A673 (cell line): Measurements from ENCODE around the gene ATF1. TPM values are rescaled to one million over a fixed set of nuclear protein-coding genes. Genes with fewer than 3 reads are reported as not detected.

Experiments
- BruUV-seq: library from RNA; stranded (reverse); fragments of 400-500 nt; replicated peaks from 2 replicates; lab custom pipeline; 2021; lab: Mats Ljungman, UMichigan
- CTCF ChIA-PET: fragments of 300-600 bp; sonication (Branson Sonifier 250); formaldehyde crosslinking; loops from one replicate; lab custom pipeline; 2022; ENCODE audit warnings: antibody characterized with exemption; lab: Charles Lee
- POLR2A ChIA-PET: fragments of 300-600 bp; sonication (Branson Sonifier 250); formaldehyde crosslinking; loops from one replicate; lab custom pipeline; 2022; ENCODE audit warnings: antibody characterized with exemption; ENCODE audit not compliant: low non-redundant PET; lab: Charles Lee
- DNase-seq: peaks from one replicate; pipeline ENCODE4 v3.0.0-alpha.2; 2015; ENCODE audit warnings: low spot score
- H3K27ac ChIP-seq: fragments of 200-600 bp; sonication (generic); 2 replicates; pipeline ENCODE4 v1.5.1; 2016; ENCODE audit warnings: mixed run types, low read depth, mild to moderate bottlenecking, mixed read lengths, antibody characterized with exemption, low read length; ENCODE audit not compliant: poor library complexity, severe bottlenecking
- H3K27me3 ChIP-seq: fragments of 200-600 bp; sonication (generic); replicated peaks from 2 replicates; pipeline ENCODE4 v1.6.1; 2017; ENCODE audit warnings: mixed run types, low read depth, mild to moderate bottlenecking, mixed read lengths, antibody characterized with exemption, low read length; ENCODE audit not compliant: insufficient read depth, poor library complexity
- H3K36me3 ChIP-seq: fragments of 200-600 bp; sonication (generic); 2 replicates; pipeline ENCODE4 v1.6.1; 2016; ENCODE audit warnings: mixed run types, mild to moderate bottlenecking, mixed read lengths, antibody characterized with exemption, low read length; ENCODE audit not compliant: insufficient read depth, poor library complexity, severe bottlenecking
- H3K4me1 ChIP-seq: fragments of 200-600 bp; sonication (generic); 2 replicates; pipeline ENCODE4 v1.6.1; 2017; ENCODE audit warnings: mixed run types, mild to moderate bottlenecking, mixed read lengths, antibody characterized with exemption, low read length; ENCODE audit not compliant: insufficient read depth, poor library complexity, severe bottlenecking
- H3K4me3 ChIP-seq: fragments of 200-600 bp; sonication (generic); 2 replicates; pipeline ENCODE4 v1.5.1; 2016; ENCODE audit warnings: low read depth, mixed run types, mild to moderate bottlenecking, mixed read lengths, low read length; ENCODE audit not compliant: poor library complexity, severe bottlenecking
- H3K9me3 ChIP-seq: fragments of 200-600 bp; sonication (generic); 2 replicates; pipeline ENCODE4 v1.6.1; 2016; ENCODE audit warnings: mixed run types, low read depth, mild to moderate bottlenecking, mixed read lengths, antibody characterized with exemption, low read length; ENCODE audit not compliant: poor library complexity, severe bottlenecking
- EZH2 ChIP-seq: fragments of 200-600 bp; sonication (generic); IDR thresholded peaks from 2 replicates; pipeline ENCODE4 v1.6.1; 2017; ENCODE audit warnings: borderline replicate concordance, low read depth, mild to moderate bottlenecking, mixed read lengths, antibody characterized with exemption, low read length; ENCODE audit not compliant: poor library complexity, severe bottlenecking
- intact Hi-C: fragments of 100-400 bp; cut with micrococcal nuclease; formaldehyde crosslinking; loops from one replicate; pipeline ENCODE4 v1.10.0; 2022; ENCODE audit not compliant: unreplicated experiment
- total RNA-seq: library from RNA; stranded (reverse); gene quantifications from 2 replicates; pipeline ENCODE4 v1.2.3, GENCODE V29; 2021
- TF ChIP-seq, protein P1 (sequence below): fragments of 300-800, 200-600 bp; sonication (generic); conservative IDR thresholded peaks from 2 replicates; pipeline ENCODE4 v1.5.1; 2017; ENCODE audit warnings: low read depth, mild to moderate bottlenecking, antibody characterized with exemption, low read length, moderate library complexity, mixed read lengths

Gene ATF1
- total RNA-seq, 1 experiment from 2014 or later = 42.3 TPM

DNA sequence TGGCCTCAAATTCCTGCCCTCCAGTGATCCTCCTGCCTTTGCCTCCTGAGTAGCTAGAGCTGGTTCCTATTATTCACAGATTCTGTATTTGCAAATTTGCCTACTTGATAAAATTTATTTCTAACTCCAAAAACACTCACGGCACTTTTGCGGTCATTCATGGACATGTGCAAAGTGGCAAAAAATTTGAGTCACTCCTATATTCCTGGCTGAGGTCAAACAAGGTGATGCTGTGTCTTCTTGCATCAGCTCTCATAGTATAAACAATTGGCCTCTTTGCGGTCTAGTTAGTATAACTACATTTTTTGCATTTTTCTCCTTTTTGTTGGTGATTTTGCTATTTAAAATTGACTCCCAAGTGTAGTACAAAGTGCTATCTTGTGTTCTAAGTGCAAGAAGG, 24.7 kb downstream of the ATF1 start:
- H3K4me1 ChIP-seq = no peaks in the 10 kb centered on the region
- H3K4me3 ChIP-seq = no peak overlapping the region
- no peak overlapping the region for H3K27ac ChIP-seq
- no peaks in the 10 kb centered on the region for H3K9me3 ChIP-seq
- BruUV-seq = no TSS peak
- TF ChIP-seq, protein P1, sequence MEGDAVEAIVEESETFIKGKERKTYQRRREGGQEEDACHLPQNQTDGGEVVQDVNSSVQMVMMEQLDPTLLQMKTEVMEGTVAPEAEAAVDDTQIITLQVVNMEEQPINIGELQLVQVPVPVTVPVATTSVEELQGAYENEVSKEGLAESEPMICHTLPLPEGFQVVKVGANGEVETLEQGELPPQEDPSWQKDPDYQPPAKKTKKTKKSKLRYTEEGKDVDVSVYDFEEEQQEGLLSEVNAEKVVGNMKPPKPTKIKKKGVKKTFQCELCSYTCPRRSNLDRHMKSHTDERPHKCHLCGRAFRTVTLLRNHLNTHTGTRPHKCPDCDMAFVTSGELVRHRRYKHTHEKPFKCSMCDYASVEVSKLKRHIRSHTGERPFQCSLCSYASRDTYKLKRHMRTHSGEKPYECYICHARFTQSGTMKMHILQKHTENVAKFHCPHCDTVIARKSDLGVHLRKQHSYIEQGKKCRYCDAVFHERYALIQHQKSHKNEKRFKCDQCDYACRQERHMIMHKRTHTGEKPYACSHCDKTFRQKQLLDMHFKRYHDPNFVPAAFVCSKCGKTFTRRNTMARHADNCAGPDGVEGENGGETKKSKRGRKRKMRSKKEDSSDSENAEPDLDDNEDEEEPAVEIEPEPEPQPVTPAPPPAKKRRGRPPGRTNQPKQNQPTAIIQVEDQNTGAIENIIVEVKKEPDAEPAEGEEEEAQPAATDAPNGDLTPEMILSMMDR = no peak
- no peak for TF ChIP-seq EZH2
- H3K36me3 ChIP-seq = no peaks in the 10 kb centered on the region
- ChIA-PET CTCF (no interaction called here), POLR2A (no interaction called here)
- DNase-seq = no peak
- intact Hi-C loops = no loop called here
- no peaks in the 10 kb centered on the region for H3K27me3 ChIP-seq

DNA sequence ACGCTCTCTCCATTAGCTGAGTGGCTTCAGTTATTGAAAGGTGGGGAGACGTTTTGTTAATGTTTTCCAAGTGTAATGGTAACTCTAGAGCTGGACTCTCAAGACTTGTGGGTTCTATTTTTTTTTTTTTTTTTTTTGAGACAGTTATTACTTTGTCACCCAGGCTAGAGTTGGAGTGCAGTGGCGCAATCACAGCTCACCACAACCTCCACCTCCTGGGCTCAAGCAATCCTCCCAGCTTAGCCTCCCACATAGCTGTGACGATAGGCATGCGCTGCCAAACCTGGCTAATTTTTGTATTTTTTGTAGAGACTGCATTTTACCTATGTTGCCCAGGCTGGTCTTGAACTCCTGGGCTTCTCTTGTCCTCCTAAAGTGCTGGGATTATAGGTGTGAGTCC, 26.2 kb downstream of the ATF1 start:
- no TSS peak for BruUV-seq
- TF ChIP-seq EZH2 = no peak
- TF ChIP-seq, protein P1 = no peak
- Histone ChIP-seq H3K4me3 (no peak overlapping the region), H3K27me3 (no peaks in the 10 kb centered on the region), H3K9me3 (no peaks in the 10 kb centered on the region), H3K4me1 (no peaks in the 10 kb centered on the region), H3K36me3 (no peaks in the 10 kb centered on the region), H3K27ac (no peak overlapping the region)
- CTCF ChIA-PET = interaction anchor here (0.6 kb wide), 1 partner anchor 17 kb away, joined by 3 read pairs; no protein-coding TSS in a partner anchor
- DNase-seq = no peak
- intact Hi-C loops = no loop called here
- POLR2A ChIA-PET = no interaction called here

DNA sequence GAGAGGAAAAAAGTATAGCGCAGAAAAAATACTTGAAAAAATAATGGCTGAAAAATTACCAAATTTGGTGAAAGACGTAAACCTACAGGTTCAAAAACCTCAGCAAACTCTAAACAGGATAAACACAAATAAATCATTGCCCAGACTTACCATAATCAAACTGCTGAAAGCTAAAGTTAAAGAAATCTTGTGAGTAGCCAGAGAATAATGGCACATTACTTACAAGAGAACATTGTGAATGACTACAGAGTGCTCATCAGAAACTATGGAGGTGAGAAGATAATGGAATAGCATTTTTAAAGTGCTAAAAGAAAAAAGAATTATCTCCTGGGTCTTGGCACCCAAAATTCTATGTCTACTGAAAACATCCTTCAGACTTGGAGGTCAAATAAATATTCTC, 36.0 kb downstream of the ATF1 start:
- H3K27me3 ChIP-seq = no peaks in the 10 kb centered on the region
- TF ChIP-seq, protein P1 = no peak
- no peak for TF ChIP-seq EZH2
- peaks cover 39% of the 10 kb centered on the region for H3K36me3 ChIP-seq
- peaks cover 24% of the 10 kb centered on the region for H3K9me3 ChIP-seq
- intact Hi-C loops = no loop called here
- ChIA-PET POLR2A (no interaction called here), CTCF (no interaction called here)
- peak; percentile 19 for DNase-seq
- BruUV-seq = no TSS peak
- no peak overlapping the region for H3K27ac ChIP-seq
- no peak overlapping the region for H3K4me3 ChIP-seq
- H3K4me1 ChIP-seq = no peaks in the 10 kb centered on the region
